Calu3 (cell line): Measurements from ENCODE around the gene CMTM8. TPM values are rescaled to one million over a fixed set of nuclear protein-coding genes. Genes with fewer than 3 reads are reported as not detected.

Experiments used
- BruUV-seq: library from RNA; stranded (reverse); fragments of 400-500 nt; replicated peaks from 2 replicates; lab custom pipeline; 2021; lab: Mats Ljungman, UMichigan
- CTCF ChIA-PET: fragments of 300-600 bp; sonication (Branson Sonifier 250); formaldehyde crosslinking; loops from one replicate; lab custom pipeline; 2022; ENCODE audit warnings: antibody characterized with exemption; lab: Charles Lee
- DNase-seq: peaks from one replicate; pipeline ENCODE4 v3.0.0; 2022
- H3K27ac Mint-ChIP-seq: one replicate; pipeline ENCODE4 v1.8.0; 2022; ENCODE audit warnings: mixed read lengths; ENCODE audit not compliant: unreplicated experiment
- H3K27me3 Mint-ChIP-seq: one replicate; pipeline ENCODE4 v1.8.0; 2022; ENCODE audit warnings: mixed read lengths; ENCODE audit not compliant: unreplicated experiment
- H3K36me3 Mint-ChIP-seq: one replicate; pipeline ENCODE4 v1.8.0; 2022; ENCODE audit warnings: mild to moderate bottlenecking, moderate library complexity, mixed read lengths; ENCODE audit not compliant: insufficient read depth, unreplicated experiment
- H3K4me1 Mint-ChIP-seq: one replicate; pipeline ENCODE4 v1.8.0; 2022; ENCODE audit warnings: mild to moderate bottlenecking, low read depth, mixed read lengths; ENCODE audit not compliant: unreplicated experiment
- H3K4me3 Mint-ChIP-seq: one replicate; pipeline ENCODE4 v1.8.0; 2022; ENCODE audit warnings: mild to moderate bottlenecking, low read depth, moderate library complexity, mixed read lengths; ENCODE audit not compliant: unreplicated experiment
- H3K9me3 Mint-ChIP-seq: one replicate; pipeline ENCODE4 v1.8.0; 2022; ENCODE audit warnings: low read depth, mixed read lengths; ENCODE audit not compliant: unreplicated experiment
- CTCF ChIP-seq: fragments of 200-600 bp; IDR thresholded peaks from one replicate; pipeline ENCODE4 v1.8.0; 2022; ENCODE audit warnings: antibody characterized with exemption; ENCODE audit not compliant: unreplicated experiment
- intact Hi-C: fragments of 100-400 bp; cut with micrococcal nuclease; formaldehyde crosslinking; loops from one replicate; pipeline ENCODE4 v1.10.0; 2022; ENCODE audit not compliant: unreplicated experiment
- total RNA-seq: library from RNA; stranded (reverse); gene quantifications from 2 replicates; pipeline ENCODE4 v1.2.3, GENCODE V29; 2022

CMTM8 gene
- total RNA-seq, 1 experiment from 2014 or later = 19.0 TPM

DNA sequence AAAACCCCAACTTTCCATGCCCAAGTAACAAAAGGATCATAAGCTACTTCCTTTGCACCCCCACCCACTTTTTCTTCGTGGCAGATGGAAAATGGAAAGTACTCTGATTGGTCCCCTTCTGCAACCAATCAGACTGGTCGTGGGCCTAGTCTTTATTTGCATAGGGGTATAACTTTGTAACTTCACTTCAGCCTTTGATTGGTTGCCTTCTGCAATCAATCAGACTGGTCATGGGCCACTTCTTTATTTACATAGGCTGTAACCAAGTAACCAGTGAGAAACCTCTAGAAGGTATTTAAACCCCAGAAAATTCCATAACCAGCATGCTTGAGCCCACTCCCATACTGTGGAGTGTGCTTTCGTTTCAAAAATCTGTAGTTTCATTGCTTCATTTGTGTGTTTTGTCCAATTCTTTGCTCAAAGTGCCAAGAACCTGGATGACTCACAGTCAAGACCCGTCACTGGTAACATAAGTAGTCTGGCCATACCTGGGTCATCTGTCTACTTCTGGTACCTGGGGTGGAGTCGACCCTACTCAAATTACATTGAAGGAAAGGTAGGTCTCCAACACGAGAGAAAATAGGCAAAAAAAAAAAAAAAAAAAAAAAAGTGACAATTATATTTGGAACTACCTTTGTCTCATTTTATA lies 41.9 kb downstream of the CMTM8 start:
- Mint-ChIP-seq H3K4me3 (no peak overlapping the region), H3K36me3 (no peaks in the 10 kb centered on the region), H3K27ac (no peak overlapping the region), H3K9me3 (no peaks in the 10 kb centered on the region), H3K4me1 (peaks cover 26% of the 10 kb centered on the region), H3K27me3 (no peaks in the 10 kb centered on the region)
- intact Hi-C loops = no loop called here
- BruUV-seq = no TSS peak
- DNase-seq = no peak
- TF ChIP-seq CTCF = no peak
- CTCF ChIA-PET = no interaction called here

DNA sequence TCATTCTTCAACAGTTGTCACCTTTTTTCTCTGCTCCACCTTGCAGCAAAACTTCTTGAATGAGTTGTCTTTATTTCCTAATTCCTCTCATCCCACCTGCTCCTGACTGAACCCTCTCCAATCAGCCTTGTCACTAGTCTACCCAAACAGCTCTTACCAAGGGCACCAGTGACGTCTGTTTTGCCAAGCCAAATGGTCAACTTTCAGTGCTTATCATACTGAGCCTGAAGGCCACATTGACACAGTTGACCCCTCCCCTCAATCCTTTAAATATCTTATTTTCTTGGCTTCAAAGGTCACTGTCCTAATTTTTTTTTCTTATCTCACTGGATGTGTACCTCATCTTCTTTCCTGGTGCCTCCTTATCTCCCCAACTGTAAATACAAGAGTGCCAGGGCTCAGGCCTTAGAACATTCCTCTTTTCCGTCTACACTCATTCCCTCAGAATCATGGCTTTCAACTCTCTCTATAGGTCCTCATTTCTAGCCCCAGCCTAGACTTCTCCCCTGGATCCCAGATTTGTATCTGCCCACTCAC lies 43.2 kb downstream of the CMTM8 start:
- CTCF ChIA-PET = no interaction called here
- H3K27ac Mint-ChIP-seq = no peak overlapping the region
- no peaks in the 10 kb centered on the region for H3K27me3 Mint-ChIP-seq
- no peaks in the 10 kb centered on the region for H3K36me3 Mint-ChIP-seq
- TF ChIP-seq CTCF = no peak
- H3K4me1 Mint-ChIP-seq = peaks cover 16% of the 10 kb centered on the region
- no peaks in the 10 kb centered on the region for H3K9me3 Mint-ChIP-seq
- intact Hi-C loops = no loop called here
- no peak overlapping the region for H3K4me3 Mint-ChIP-seq
- DNase-seq = no peak
- BruUV-seq = no TSS peak

- intact Hi-C loops = no loop called here
Measured at GRCh38 chr3:32282578-32283154, 44.2 kb downstream of the CMTM8 start.

DNA sequence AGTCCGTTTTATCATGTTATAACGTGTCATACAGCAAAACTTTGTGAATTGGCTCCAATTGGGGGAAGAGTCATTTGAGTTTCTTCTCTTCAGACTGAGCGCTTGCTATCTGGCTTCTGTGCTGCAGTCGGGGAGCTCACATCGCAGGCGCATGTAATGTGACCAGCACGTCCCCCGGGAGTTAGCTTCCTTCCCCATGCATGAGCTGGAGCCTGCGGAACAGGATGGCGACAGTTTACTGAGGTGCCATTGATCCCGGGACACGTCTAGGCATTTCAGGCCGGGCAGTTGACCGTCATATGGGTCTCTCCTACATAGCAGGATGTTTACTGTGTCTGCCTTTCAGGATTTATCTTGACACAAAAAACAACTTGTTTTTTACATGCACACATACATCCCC lies 44.8 kb downstream of the CMTM8 start:
- H3K9me3 Mint-ChIP-seq = no peaks in the 10 kb centered on the region
- no peak for DNase-seq
- H3K36me3 Mint-ChIP-seq = no peaks in the 10 kb centered on the region
- TF ChIP-seq CTCF = no peak
- no peak overlapping the region for H3K4me3 Mint-ChIP-seq
- H3K27ac Mint-ChIP-seq = no peak overlapping the region
- H3K4me1 Mint-ChIP-seq = peaks cover 8% of the 10 kb centered on the region
- no TSS peak for BruUV-seq
- no peaks in the 10 kb centered on the region for H3K27me3 Mint-ChIP-seq
- intact Hi-C loops = no loop called here
- CTCF ChIA-PET = no interaction called here

More at GRCh38 chr3:32282578-32283154, 44.2 kb downstream of the CMTM8 start:
- CTCF ChIA-PET = no interaction called here
- no peak overlapping the region for H3K4me3 Mint-ChIP-seq
- H3K27ac Mint-ChIP-seq = no peak overlapping the region
- no peaks in the 10 kb centered on the region for H3K27me3 Mint-ChIP-seq
- no peak for TF ChIP-seq CTCF
- no peaks in the 10 kb centered on the region for H3K9me3 Mint-ChIP-seq
- no peak for DNase-seq
- peaks cover 8% of the 10 kb centered on the region for H3K4me1 Mint-ChIP-seq
- no peaks in the 10 kb centered on the region for H3K36me3 Mint-ChIP-seq
- BruUV-seq = no TSS peak
